ENCODE results near the gene JAZF1.

GRCh38 chr7:28005075-28005846 is 175.3 kb downstream of the JAZF1 start:
- TF ChIP-seq CTCF (IDR thresholded peaks at IDR 0.05 in 4 of 5, conservative IDR thresholded peaks at IDR 0.05 in 1 of 5) (no peak), POLR2A (IDR thresholded peaks at IDR 0.05) (no peak)
